NCI-H748 (cell line): ENCODE data around the gene ACTA2.

Experiments used
- DNase-seq: peaks from one replicate; lab custom pipeline; 2025; ENCODE audit not compliant: unreplicated experiment; lab: John Stamatoyannopoulos, UW

ACTA2 gene

GRCh38 chr10:88896372-88896993, 56.1 kb downstream of the ACTA2 start:
- DNase-seq = peak; percentile 24

- no peak for DNase-seq
Observed at GRCh38 chr10:88895250-88895649, 57.3 kb downstream of the ACTA2 start.

- no peak for DNase-seq
Observed at GRCh38 chr10:88893611-88894010, 59.0 kb downstream of the ACTA2 start.

GRCh38 chr10:88892222-88892967, 60.2 kb downstream of the ACTA2 start:
- no peak for DNase-seq

GRCh38 chr10:88890681-88891381, 61.7 kb downstream of the ACTA2 start:
- DNase-seq = no peak

GRCh38 chr10:88889559-88890337, 62.8 kb downstream of the ACTA2 start:
- DNase-seq = no peak

GRCh38 chr10:88888810-88889445, 63.6 kb downstream of the ACTA2 start:
- DNase-seq = no peak

- DNase-seq = no peak
Observed at GRCh38 chr10:88886557-88886956, 66.0 kb downstream of the ACTA2 start.
